DOHH2 (cell line): ENCODE measurements around the gene MORC2.

Experiments
- H3F3A ChIP-seq: fragments of 200-600 bp; sonication (generic), shearing (Covaris generic); 2 replicates; pipeline ENCODE4 v1.6.0; 2016; ENCODE audit warnings: antibody characterized with exemption, mild to moderate bottlenecking; ENCODE audit not compliant: control insufficient read depth, insufficient read depth
- H3K27ac ChIP-seq: fragments of 200-600 bp; sonication (generic); 2 replicates; pipeline ENCODE4 v1.5.1; 2014; ENCODE audit warnings: low read depth, mild to moderate bottlenecking, low read length, moderate library complexity
- H3K27me3 ChIP-seq: fragments of 200-600 bp; sonication (generic); 2 replicates; pipeline ENCODE4 v1.6.1; 2014; ENCODE audit warnings: mild to moderate bottlenecking, low read length, mixed read lengths; ENCODE audit not compliant: control insufficient read depth
- H3K36me3 ChIP-seq: fragments of 200-600 bp; sonication (generic); 2 replicates; pipeline ENCODE4 v1.6.1; 2014; ENCODE audit warnings: mild to moderate bottlenecking, low read length, moderate library complexity, mixed read lengths; ENCODE audit not compliant: control insufficient read depth
- H3K4me1 ChIP-seq: fragments of 200-600 bp; sonication (generic); 2 replicates; pipeline ENCODE4 v1.6.1; 2014; ENCODE audit warnings: mild to moderate bottlenecking, low read length, mixed read lengths; ENCODE audit not compliant: control insufficient read depth
- H3K4me2 ChIP-seq: fragments of 200-600 bp; sonication (generic); 2 replicates; pipeline ENCODE4 v1.6.0; 2014; ENCODE audit warnings: mild to moderate bottlenecking, low read length, moderate library complexity
- H3K4me3 ChIP-seq: fragments of 200-600 bp; sonication (generic); 2 replicates; pipeline ENCODE4 v1.5.1; 2014; ENCODE audit warnings: mild to moderate bottlenecking, low read length, mixed read lengths
- H3K79me2 ChIP-seq: fragments of 200-600 bp; sonication (generic); 2 replicates; pipeline ENCODE4 v1.6.1; 2014; ENCODE audit warnings: mild to moderate bottlenecking, low read length, mixed read lengths; ENCODE audit not compliant: control insufficient read depth
- H3K9me2 ChIP-seq: fragments of 200-600 bp; sonication (generic); replicated peaks from 2 replicates; pipeline ENCODE4 v1.6.1; 2014; ENCODE audit warnings: mild to moderate bottlenecking, low read length, mixed read lengths; ENCODE audit not compliant: control insufficient read depth
- H3K9me3 ChIP-seq: fragments of 200-600 bp; sonication (generic); 2 replicates; pipeline ENCODE4 v1.6.1; 2014; ENCODE audit warnings: antibody characterized with exemption, low read length, mixed read lengths; ENCODE audit not compliant: control insufficient read depth, insufficient read depth
- H4K20me1 ChIP-seq: fragments of 200-600 bp; sonication (generic); 2 replicates; pipeline ENCODE4 v1.6.0; 2014; ENCODE audit warnings: low read depth, mild to moderate bottlenecking, antibody characterized with exemption, low read length, moderate library complexity; ENCODE audit not compliant: control insufficient read depth, insufficient read depth
- EZH2phosphoT487 ChIP-seq: fragments of 200-600 bp; sonication (generic); IDR thresholded peaks from 2 replicates; pipeline ENCODE4 v1.6.1; 2017; ENCODE audit warnings: borderline replicate concordance, mild to moderate bottlenecking, antibody characterized with exemption, low read length, moderate library complexity, mixed read lengths
- TF ChIP-seq, protein P1 (sequence below): fragments of 200-600 bp; sonication (generic); IDR thresholded peaks from one replicate; pipeline ENCODE4 v1.5.1; 2014; ENCODE audit warnings: antibody characterized with exemption, mild to moderate bottlenecking, low read depth, low read length; ENCODE audit not compliant: poor library complexity, severe bottlenecking

The MORC2 gene

GRCh38 chr22:30932661-30933060 lies 35.9 kb downstream of the MORC2 start:
- TF ChIP-seq, protein P1, sequence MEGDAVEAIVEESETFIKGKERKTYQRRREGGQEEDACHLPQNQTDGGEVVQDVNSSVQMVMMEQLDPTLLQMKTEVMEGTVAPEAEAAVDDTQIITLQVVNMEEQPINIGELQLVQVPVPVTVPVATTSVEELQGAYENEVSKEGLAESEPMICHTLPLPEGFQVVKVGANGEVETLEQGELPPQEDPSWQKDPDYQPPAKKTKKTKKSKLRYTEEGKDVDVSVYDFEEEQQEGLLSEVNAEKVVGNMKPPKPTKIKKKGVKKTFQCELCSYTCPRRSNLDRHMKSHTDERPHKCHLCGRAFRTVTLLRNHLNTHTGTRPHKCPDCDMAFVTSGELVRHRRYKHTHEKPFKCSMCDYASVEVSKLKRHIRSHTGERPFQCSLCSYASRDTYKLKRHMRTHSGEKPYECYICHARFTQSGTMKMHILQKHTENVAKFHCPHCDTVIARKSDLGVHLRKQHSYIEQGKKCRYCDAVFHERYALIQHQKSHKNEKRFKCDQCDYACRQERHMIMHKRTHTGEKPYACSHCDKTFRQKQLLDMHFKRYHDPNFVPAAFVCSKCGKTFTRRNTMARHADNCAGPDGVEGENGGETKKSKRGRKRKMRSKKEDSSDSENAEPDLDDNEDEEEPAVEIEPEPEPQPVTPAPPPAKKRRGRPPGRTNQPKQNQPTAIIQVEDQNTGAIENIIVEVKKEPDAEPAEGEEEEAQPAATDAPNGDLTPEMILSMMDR: no peak
- TF ChIP-seq EZH2phosphoT487: no peak
- H4K20me1 ChIP-seq: no peaks in the 10 kb centered on the region
- peaks cover 90% of the 10 kb centered on the region for H3K36me3 ChIP-seq
- no peaks in the 10 kb centered on the region for H3K4me1 ChIP-seq
- H3K79me2 ChIP-seq: no peaks in the 10 kb centered on the region
- H3K27ac ChIP-seq: no peak overlapping the region
- no peaks in the 10 kb centered on the region for H3K9me3 ChIP-seq
- no peak overlapping the region for H3K4me3 ChIP-seq
- no peak overlapping the region for H3K4me2 ChIP-seq
- no peaks in the 10 kb centered on the region for H3K27me3 ChIP-seq
- no peaks in the 10 kb centered on the region for H3F3A ChIP-seq
- no peaks in the 10 kb centered on the region for H3K9me2 ChIP-seq

GRCh38 chr22:30931541-30932300 lies 36.9 kb downstream of the MORC2 start:
- TF ChIP-seq EZH2phosphoT487: no peak
- TF ChIP-seq, protein P1: no peak
- H3K79me2 ChIP-seq: no peaks in the 10 kb centered on the region
- no peaks in the 10 kb centered on the region for H3K9me2 ChIP-seq
- no peaks in the 10 kb centered on the region for H3K4me1 ChIP-seq
- no peaks in the 10 kb centered on the region for H4K20me1 ChIP-seq
- no peaks in the 10 kb centered on the region for H3K9me3 ChIP-seq
- no peak overlapping the region for H3K4me2 ChIP-seq
- no peaks in the 10 kb centered on the region for H3F3A ChIP-seq
- no peak overlapping the region for H3K27ac ChIP-seq
- H3K36me3 ChIP-seq: peaks cover 90% of the 10 kb centered on the region
- no peak overlapping the region for H3K4me3 ChIP-seq
- no peaks in the 10 kb centered on the region for H3K27me3 ChIP-seq

GRCh38 chr22:30930228-30930627 lies 38.3 kb downstream of the MORC2 start:
- Histone ChIP-seq H3K4me1 (no peaks in the 10 kb centered on the region), H3K9me2 (no peaks in the 10 kb centered on the region), H3K27me3 (no peaks in the 10 kb centered on the region), H3K36me3 (peaks cover 84% of the 10 kb centered on the region), H4K20me1 (no peaks in the 10 kb centered on the region), H3K9me3 (no peaks in the 10 kb centered on the region), H3K79me2 (no peaks in the 10 kb centered on the region), H3K27ac (no peak overlapping the region), H3K4me2 (no peak overlapping the region), H3K4me3 (no peak overlapping the region), H3F3A (no peaks in the 10 kb centered on the region)
- TF ChIP-seq, protein P1: no peak
- no peak for TF ChIP-seq EZH2phosphoT487
